HFFc6 (cell line): ENCODE results near the gene ERG28. TPM values are rescaled to one million over a fixed set of nuclear protein-coding genes. Genes with fewer than 3 reads are reported as not detected.
A peak's percentile ranks its signal among the peaks of the same experiment; 100 is the strongest.

ENCODE experiments used
- DNase-seq: peaks from one replicate; pipeline ENCODE4 v3.0.0-alpha.2; 2018
- H3K27ac Mint-ChIP-seq: 2 replicates; pipeline ENCODE4 v1.8.0; 2020; ENCODE audit warnings: mild to moderate bottlenecking, mixed read lengths
- H3K27me3 Mint-ChIP-seq: 2 replicates; pipeline ENCODE4 v1.8.0; 2021; ENCODE audit warnings: mild to moderate bottlenecking, moderate library complexity, mixed read lengths; ENCODE audit not compliant: insufficient read depth
- H3K36me3 Mint-ChIP-seq: 2 replicates; pipeline ENCODE4 v1.8.0; 2021; ENCODE audit warnings: low read depth, mixed read lengths
- H3K4me1 Mint-ChIP-seq: 2 replicates; pipeline ENCODE4 v1.8.0; 2020; ENCODE audit warnings: low read depth, mixed read lengths
- H3K4me3 Mint-ChIP-seq: 2 replicates; pipeline ENCODE4 v1.8.0; 2020; ENCODE audit warnings: mild to moderate bottlenecking, moderate library complexity, mixed read lengths
- H3K9me3 Mint-ChIP-seq: 2 replicates; pipeline ENCODE4 v1.8.0; 2020; ENCODE audit warnings: mild to moderate bottlenecking, mixed read lengths
- CTCF ChIP-seq: fragments of 200-600 bp; sonication (generic); IDR thresholded peaks from 2 replicates; pipeline ENCODE4 v1.5.0; 2021; ENCODE audit warnings: antibody characterized with exemption, mild to moderate bottlenecking
- total RNA-seq, 6 experiments: library from RNA; stranded (reverse); fragmentation: NEBNext Ultra II Directional; extraction: Animal tissue kit (Norgen Biotek cat#: 25700); gene quantifications; 2 replicates in 1 of 6; 3 replicates in 5 of 6; pipeline ENCODE4 v1.2.3, GENCODE V29; 2021

Gene ERG28
- total RNA-seq, 6 experiments from 2014 or later, result 14.1 to 18.2 (median 15.6) TPM

GRCh38 chr14:75646762-75647161 lies 13.9 kb downstream of the ERG28 start:
- Mint-ChIP-seq H3K36me3 (peaks cover 16% of the 10 kb centered on the region), H3K4me1 (peaks cover 54% of the 10 kb centered on the region), H3K27ac (peak overlapping the region; percentile 60; the same call in 1 of the 2 replicates), H3K9me3 (no peaks in the 10 kb centered on the region), H3K27me3 (no peaks in the 10 kb centered on the region; the same call in 1 of the 2 replicates), H3K4me3 (no peak overlapping the region)
- no peak for TF ChIP-seq CTCF
- no peak for DNase-seq

GRCh38 chr14:75645056-75645455 lies 15.6 kb downstream of the ERG28 start:
- Mint-ChIP-seq H3K27ac (no peak overlapping the region), H3K36me3 (peaks cover 6% of the 10 kb centered on the region), H3K4me3 (no peak overlapping the region), H3K4me1 (peaks cover 52% of the 10 kb centered on the region), H3K9me3 (no peaks in the 10 kb centered on the region), H3K27me3 (peaks cover 3% of the 10 kb centered on the region; the same call in 1 of the 2 replicates)
- no peak for TF ChIP-seq CTCF
- no peak for DNase-seq

GRCh38 chr14:75643985-75644384 lies 16.7 kb downstream of the ERG28 start:
- no peak for DNase-seq
- no peak overlapping the region for H3K4me3 Mint-ChIP-seq
- H3K36me3 Mint-ChIP-seq, result no peaks in the 10 kb centered on the region
- H3K27me3 Mint-ChIP-seq, result peaks cover 3% of the 10 kb centered on the region
- peaks cover 41% of the 10 kb centered on the region for H3K4me1 Mint-ChIP-seq
- TF ChIP-seq CTCF, result no peak
- no peaks in the 10 kb centered on the region for H3K9me3 Mint-ChIP-seq
- H3K27ac Mint-ChIP-seq, result no peak overlapping the region

GRCh38 chr14:75640876-75641275 lies 19.8 kb downstream of the ERG28 start:
- Mint-ChIP-seq H3K27me3 (peaks cover 12% of the 10 kb centered on the region), H3K36me3 (no peaks in the 10 kb centered on the region), H3K27ac (no peak overlapping the region), H3K4me1 (peaks cover 21% of the 10 kb centered on the region), H3K4me3 (no peak overlapping the region), H3K9me3 (no peaks in the 10 kb centered on the region)
- TF ChIP-seq CTCF, result no peak
- DNase-seq, result no peak

GRCh38 chr14:75636100-75636692 lies 24.5 kb downstream of the ERG28 start:
- Mint-ChIP-seq H3K4me1 (peaks cover 21% of the 10 kb centered on the region), H3K36me3 (no peaks in the 10 kb centered on the region), H3K4me3 (peak overlapping the region; percentile 36; the same call in 1 of the 2 replicates), H3K9me3 (no peaks in the 10 kb centered on the region), H3K27ac (peak overlapping the region; percentile 19; the same call in 1 of the 2 replicates), H3K27me3 (peaks cover 27% of the 10 kb centered on the region)
- DNase-seq, result peak; percentile 60
- TF ChIP-seq CTCF, result no peak
